ENCODE data around the gene ADM5. TPM values are rescaled to one million over a fixed set of nuclear protein-coding genes. Genes with fewer than 3 reads are reported as not detected.
A peak's percentile ranks its signal among the peaks of the same experiment; 100 is the strongest.

The ADM5 gene
- total RNA-seq, 2 experiments from 2014 or later: 4.1 to 4.4 TPM

DNA sequence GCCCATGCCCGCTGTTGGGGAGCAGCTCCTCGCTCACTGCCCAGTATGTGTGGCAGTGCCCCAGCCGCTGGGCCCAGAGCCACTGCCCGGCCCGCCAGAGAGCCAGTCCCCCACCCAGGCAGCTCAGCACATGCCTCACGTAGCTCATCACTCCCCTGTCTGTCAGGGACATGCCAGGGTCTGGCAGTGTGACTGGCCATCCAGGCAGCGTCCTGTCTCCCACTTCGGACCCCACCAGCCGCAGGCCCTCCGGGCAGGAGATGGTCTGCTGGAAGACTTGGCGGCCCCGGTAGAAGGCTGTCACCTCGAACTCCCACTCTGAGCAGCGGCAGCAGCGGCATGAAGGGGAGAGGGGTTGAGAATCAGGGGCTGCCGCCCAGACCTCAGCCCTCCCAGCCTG is 27.4 kb upstream of the ADM5 start:
- ATAC-seq: no peak
- Mint-ChIP-seq H3K4me1 (peaks cover 23% of the 10 kb centered on the region), H3K9me3 (ENCODE audit: low read depth) (no peaks in the 10 kb centered on the region), H3K27ac (no peak overlapping the region), H3K27me3 (no peaks in the 10 kb centered on the region), H3K4me3 (no peak overlapping the region), H3K36me3 (ENCODE audit: low read depth) (peaks cover 38% of the 10 kb centered on the region)
- ChIA-PET POLR2A (no interaction called here), CTCF (interaction anchor here (0.7 kb wide), 1 partner anchor 90 kb away, joined by 3 read pairs; no protein-coding TSS in a partner anchor)
- intact Hi-C loops (cut with DNase I, micrococcal nuclease): loop anchor here in 1 of 2 experiments (10.0 kb wide), 1 partner anchor 1337 kb away; the partner anchor contains the start of gene EMP3
- no peak for DNase-seq

GRCh38 chr19:49663224-49663623 is 26.2 kb upstream of the ADM5 start:
- H3K9me3 Mint-ChIP-seq (ENCODE audit: low read depth): no peaks in the 10 kb centered on the region
- CTCF ChIA-PET: interaction anchor here (1.0 to 2.7 kb wide), 4 partner anchors 8 to 21 kb away, joined by 5 to 18 read pairs (median 6); partner anchors contain the start of genes PRMT1 and SCAF1
- H3K27ac Mint-ChIP-seq: peak overlapping the region; percentile 92
- POLR2A ChIA-PET: interaction anchor here (1.5 to 2.2 kb wide), 2 partner anchors 13 to 21 kb away, joined by 7 to 15 read pairs; partner anchors contain the start of genes PRMT1 and SCAF1
- no peak for DNase-seq
- H3K4me3 Mint-ChIP-seq: peak overlapping the region; percentile 96
- H3K36me3 Mint-ChIP-seq (ENCODE audit: low read depth): peaks cover 36% of the 10 kb centered on the region
- intact Hi-C loops (cut with DNase I, micrococcal nuclease): loop anchor here in 1 of 2 experiments (10.0 kb wide), 1 partner anchor 1338 kb away; the partner anchor contains the start of gene EMP3
- no peaks in the 10 kb centered on the region for H3K27me3 Mint-ChIP-seq
- ATAC-seq: no peak
- peaks cover 29% of the 10 kb centered on the region for H3K4me1 Mint-ChIP-seq

DNA sequence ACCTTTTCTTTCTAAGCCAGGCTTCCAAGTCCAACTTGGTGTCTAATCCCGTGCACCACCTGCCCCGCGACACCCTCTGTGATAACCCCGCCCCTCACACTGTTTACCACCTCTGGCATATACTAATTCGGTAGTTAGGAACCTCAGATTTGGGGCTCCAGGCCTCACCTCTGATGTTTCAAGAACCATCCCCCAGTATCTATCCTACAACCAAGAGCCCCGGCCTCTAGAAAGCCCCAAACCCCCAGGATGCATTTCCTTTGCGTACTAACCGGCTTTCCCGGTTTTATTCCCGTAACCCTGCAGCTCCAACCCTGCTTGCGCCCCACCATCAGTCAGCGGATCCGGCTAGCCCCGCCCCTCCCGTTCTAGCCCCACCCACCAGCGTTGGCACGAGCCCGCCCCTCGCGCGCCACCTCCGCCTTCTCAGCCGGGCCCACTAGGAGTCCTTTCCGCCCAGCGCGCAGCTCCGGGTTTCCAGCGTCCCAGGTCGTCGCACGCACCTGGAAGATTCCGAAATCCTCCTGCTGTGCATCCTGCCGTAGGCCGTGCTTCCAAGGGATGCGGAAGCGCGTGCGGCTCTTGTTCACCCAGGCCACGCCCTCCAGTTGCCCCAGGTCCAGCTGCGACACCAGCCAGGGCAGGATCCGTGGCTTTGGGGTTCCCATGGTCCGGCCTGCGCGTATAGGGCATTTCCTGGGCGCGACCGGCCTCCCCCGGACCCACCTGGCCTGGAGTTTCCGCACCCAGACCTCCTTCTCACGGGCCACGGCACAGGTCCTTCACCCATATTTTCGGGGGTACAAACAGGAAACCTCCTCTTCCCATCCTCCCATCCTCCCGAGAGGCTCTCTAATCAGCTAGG is 25.0 kb upstream of the ADM5 start:
- H3K27me3 Mint-ChIP-seq: no peaks in the 10 kb centered on the region
- ChIA-PET POLR2A (interaction anchor here (0.6 to 2.2 kb wide), 7 partner anchors 12 to 1300 kb away, joined by 3 to 15 read pairs (median 6); partner anchors contain the start of genes NOSIP, PRMT1, RRAS and SCAF1), CTCF (interaction anchor here (0.6 to 2.7 kb wide), 12 partner anchors 9 to 117 kb away, joined by 3 to 18 read pairs (median 4); partner anchors contain the start of genes NOSIP, PRMT1, RRAS and SCAF1)
- peaks cover 34% of the 10 kb centered on the region for H3K36me3 Mint-ChIP-seq (ENCODE audit: low read depth)
- DNase-seq: peak; percentile 97
- H3K9me3 Mint-ChIP-seq (ENCODE audit: low read depth): no peaks in the 10 kb centered on the region
- intact Hi-C loops (cut with DNase I, micrococcal nuclease): loop anchor here (1.0 to 10.0 kb wide), 12 partner anchors 12 to 1340 kb away; partner anchors contain the start of genes AKT1S1 (in 1 of the 2), ALDH16A1 (in 1 of the 2), ATF5 (in 1 of the 2) and EMP3 (in 1 of the 2)
- H3K27ac Mint-ChIP-seq: peak overlapping the region; percentile 92
- H3K4me1 Mint-ChIP-seq: peaks cover 29% of the 10 kb centered on the region
- ATAC-seq: peak; percentile 69
- peak overlapping the region; percentile 96 for H3K4me3 Mint-ChIP-seq

DNA sequence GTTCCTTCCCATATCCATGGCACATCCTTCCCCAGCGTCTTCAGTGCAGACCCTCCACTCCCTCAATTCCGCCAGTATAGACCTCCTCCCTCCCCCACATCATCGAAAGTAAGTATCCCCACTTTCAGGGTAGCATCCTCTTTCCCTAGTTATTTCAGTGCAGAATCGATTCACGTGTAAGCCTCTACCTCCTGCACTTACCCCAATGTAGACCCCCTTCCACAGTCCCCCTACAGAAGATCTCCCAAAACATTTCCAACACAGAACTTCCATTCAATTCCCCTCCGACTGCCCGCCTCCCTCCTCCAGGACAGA is 24.4 kb upstream of the ADM5 start:
- H3K4me3 Mint-ChIP-seq: peak overlapping the region; percentile 96

DNA sequence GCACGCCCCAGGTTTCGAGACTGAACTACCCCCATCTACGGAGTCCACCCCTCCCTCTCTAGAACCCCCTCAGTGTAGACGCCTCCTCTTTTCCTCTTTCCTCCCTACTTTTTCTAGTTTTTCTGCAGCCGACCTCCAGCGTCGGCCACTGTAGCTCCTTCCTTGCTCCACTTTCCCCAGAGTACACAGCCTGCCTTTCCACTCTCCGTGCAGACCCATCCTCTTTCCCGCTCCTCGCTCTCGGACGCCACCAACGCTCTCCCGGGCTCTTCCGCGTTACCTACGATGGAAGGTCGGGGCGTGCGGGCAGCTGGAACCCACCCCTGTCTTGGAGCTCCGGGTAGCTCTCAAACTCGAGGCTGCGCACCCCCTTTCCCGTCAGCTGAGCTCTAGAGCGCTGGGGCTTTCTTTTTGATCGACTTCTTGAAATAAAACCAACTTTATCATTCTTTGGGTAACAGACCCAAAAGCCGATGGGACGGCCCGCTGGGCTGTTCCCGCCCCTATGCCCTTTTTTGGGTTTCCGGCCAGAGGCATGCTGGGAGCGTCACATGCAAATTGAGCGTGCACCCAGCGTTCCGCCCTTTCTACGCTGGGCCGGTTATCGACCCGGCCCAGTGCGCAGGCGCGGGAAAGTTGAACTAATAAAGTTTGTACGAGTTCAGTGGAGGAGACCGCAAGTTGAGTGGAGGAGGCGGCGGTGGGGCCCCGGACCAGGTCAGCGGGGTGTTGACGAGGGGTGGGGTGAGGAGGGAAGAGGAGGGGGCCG is 23.9 kb upstream of the ADM5 start, which contains the start of the genes BCL2L12 and IRF3:
TSS of gene BCL2L12 (plus strand) at position 583 of the 769 bp plus-strand sequence. CDS start 760 bp downstream, outside the sequence.
TSS of gene IRF3 (minus strand) at position 507 of the 769 bp plus-strand sequence. CDS start 1,019 bp downstream, outside the sequence.
- Mint-ChIP-seq H3K27me3 (no peaks in the 10 kb centered on the region), H3K9me3 (ENCODE audit: low read depth) (no peaks in the 10 kb centered on the region)
- POLR2A ChIA-PET: interaction anchor here (0.6 to 2.2 kb wide), 6 partner anchors 10 to 538 kb away, joined by 3 to 15 read pairs (median 6); partner anchors contain the start of genes RRAS and SCAF1

More for the DNA sequence above, 24.4 kb upstream of the ADM5 start:
- CTCF ChIA-PET: interaction anchor here (0.6 to 2.7 kb wide), 11 partner anchors 8 to 117 kb away, joined by 3 to 18 read pairs (median 4); partner anchors contain the start of genes NOSIP, PRMT1, RRAS and SCAF1
- ATAC-seq (no peak), DNase-seq (no peak)
- intact Hi-C loops (cut with DNase I, micrococcal nuclease): loop anchor here (1.0 to 10.0 kb wide), 7 partner anchors 11 to 1340 kb away; partner anchors contain the start of genes AKT1S1 (in 1 of the 2), EMP3 (in 1 of the 2), PRR12 (in 1 of the 2) and PTOV1 (in 1 of the 2)
- POLR2A ChIA-PET: interaction anchor here (0.6 to 2.2 kb wide), 7 partner anchors 11 to 538 kb away, joined by 3 to 15 read pairs (median 6); partner anchors contain the start of genes RRAS and SCAF1
- Mint-ChIP-seq H3K27ac (peak overlapping the region; percentile 92), H3K4me1 (peaks cover 29% of the 10 kb centered on the region), H3K27me3 (no peaks in the 10 kb centered on the region), H3K36me3 (ENCODE audit: low read depth) (peaks cover 32% of the 10 kb centered on the region), H3K9me3 (ENCODE audit: low read depth) (no peaks in the 10 kb centered on the region)

GRCh38 chr19:49666120-49666444 is 23.3 kb upstream of the ADM5 start:
- Mint-ChIP-seq H3K9me3 (ENCODE audit: low read depth) (no peaks in the 10 kb centered on the region), H3K4me1 (peaks cover 29% of the 10 kb centered on the region), H3K27ac (peak overlapping the region; percentile 92), H3K36me3 (ENCODE audit: low read depth) (peaks cover 30% of the 10 kb centered on the region), H3K4me3 (peak overlapping the region; percentile 96), H3K27me3 (no peaks in the 10 kb centered on the region)
- ATAC-seq: no peak
- intact Hi-C loops (cut with DNase I, micrococcal nuclease): loop anchor here in 1 of 2 experiments (10.0 kb wide), 1 partner anchor 1341 kb away; the partner anchor contains the start of gene EMP3
- DNase-seq: no peak
- ChIA-PET POLR2A (interaction anchor here (1.0 kb wide), 2 partner anchors 10 to 171 kb away, joined by 3 to 6 read pairs; no protein-coding TSS in a partner anchor), CTCF (interaction anchor here (0.8 to 2.7 kb wide), 3 partner anchors 10 to 107 kb away, joined by 3 to 18 read pairs (median 4); partner anchors contain the start of gene PRMT1)

More for the DNA sequence above, 23.9 kb upstream of the ADM5 start, which contains the start of the genes BCL2L12 and IRF3:
- H3K27ac Mint-ChIP-seq: peak within 1 kb of the TSS; percentile 92
- CTCF ChIA-PET: interaction anchor here (0.6 to 2.7 kb wide), 9 partner anchors 10 to 118 kb away, joined by 3 to 18 read pairs (median 4); partner anchors contain the start of genes PRMT1, RRAS and SCAF1
- ATAC-seq (peak; percentile 86), DNase-seq (peak; percentile 100)
- intact Hi-C loops (cut with DNase I, micrococcal nuclease): loop anchor here (1.0 to 10.0 kb wide), 7 partner anchors 11 to 1341 kb away; partner anchors contain the start of genes AKT1S1 (in 1 of the 2), EMP3 (in 1 of the 2), PRR12 (in 1 of the 2) and PTOV1 (in 1 of the 2)
- peak within 1 kb of the TSS; percentile 96 for H3K4me3 Mint-ChIP-seq
- peaks cover 29% of the 10 kb centered on the region for H3K4me1 Mint-ChIP-seq
- peaks cover 29% of the 10 kb centered on the region for H3K36me3 Mint-ChIP-seq (ENCODE audit: low read depth)

DNA sequence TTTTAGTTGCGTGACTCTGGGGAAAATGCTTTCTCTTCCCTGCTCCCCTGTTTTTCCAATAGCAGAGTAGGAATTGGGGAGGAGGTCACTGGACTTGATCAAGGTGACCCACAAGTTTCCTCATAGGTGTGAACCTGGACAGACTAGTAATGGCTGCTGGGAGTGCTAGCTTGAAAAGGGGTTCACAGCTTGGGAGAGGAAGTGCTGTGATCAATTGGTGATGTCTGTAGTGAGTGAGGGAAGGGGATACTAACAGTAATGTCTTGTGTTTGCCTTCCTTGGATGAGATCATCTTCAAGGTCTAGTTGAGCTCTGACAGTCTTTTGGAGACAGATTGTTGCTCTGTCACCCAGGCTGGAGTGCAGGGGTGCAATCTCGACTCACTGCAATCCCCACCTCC is 21.9 kb upstream of the ADM5 start:
- ChIA-PET POLR2A (interaction anchor here (1.5 kb wide), 1 partner anchor 9 kb away, joined by 4 read pairs; no protein-coding TSS in a partner anchor), CTCF (interaction anchor here (0.7 kb wide), 1 partner anchor 24 kb away, joined by 3 read pairs; no protein-coding TSS in a partner anchor)
- Mint-ChIP-seq H3K27ac (peak overlapping the region; percentile 13), H3K9me3 (ENCODE audit: low read depth) (no peaks in the 10 kb centered on the region), H3K4me1 (peaks cover 35% of the 10 kb centered on the region), H3K27me3 (no peaks in the 10 kb centered on the region), H3K36me3 (ENCODE audit: low read depth) (peaks cover 30% of the 10 kb centered on the region), H3K4me3 (peak overlapping the region; percentile 96)
- ATAC-seq (no peak), DNase-seq (no peak)
- intact Hi-C loops (cut with DNase I, micrococcal nuclease): loop anchor here in 1 of 2 experiments (10.0 kb wide), 1 partner anchor 1343 kb away; the partner anchor contains the start of gene EMP3

GRCh38 chr19:49669516-49669915 is 19.9 kb upstream of the ADM5 start:
- no peak for ATAC-seq
- H3K27me3 Mint-ChIP-seq: no peaks in the 10 kb centered on the region
- intact Hi-C loops (cut with DNase I, micrococcal nuclease): loop anchor here in 1 of 2 experiments (10.0 kb wide), 1 partner anchor 1345 kb away; the partner anchor contains the start of gene EMP3
- CTCF ChIA-PET: interaction anchor here (1.7 kb wide), 1 partner anchor 26 kb away, joined by 3 read pairs; no protein-coding TSS in a partner anchor
- H3K4me1 Mint-ChIP-seq: peaks cover 17% of the 10 kb centered on the region
- no peaks in the 10 kb centered on the region for H3K9me3 Mint-ChIP-seq (ENCODE audit: low read depth)
- POLR2A ChIA-PET: no interaction called here
- peaks cover 28% of the 10 kb centered on the region for H3K36me3 Mint-ChIP-seq (ENCODE audit: low read depth)
- DNase-seq: no peak
- no peak overlapping the region for H3K27ac Mint-ChIP-seq
- H3K4me3 Mint-ChIP-seq: no peak overlapping the region

- no peaks in the 10 kb centered on the region for H3K9me3 Mint-ChIP-seq (ENCODE audit: low read depth)
- intact Hi-C loops (cut with DNase I, micrococcal nuclease): loop anchor here in 1 of 2 experiments (1.0 to 10.0 kb wide), 2 partner anchors 166 to 798 kb away; partner anchors contain the start of gene PPP1R15A
- CTCF ChIA-PET: interaction anchor here (0.8 to 7.0 kb wide), 9 partner anchors 8 to 193 kb away, joined by 3 to 62 read pairs (median 3); partner anchors contain the start of genes AP2A1, RRAS and SCAF1
- peak; percentile 87 for DNase-seq
- H3K4me1 Mint-ChIP-seq: peaks cover 15% of the 10 kb centered on the region
- peaks cover 23% of the 10 kb centered on the region for H3K36me3 Mint-ChIP-seq (ENCODE audit: low read depth)
- no peak overlapping the region for H3K27ac Mint-ChIP-seq
- no peak for ATAC-seq
- no peak overlapping the region for H3K4me3 Mint-ChIP-seq
- POLR2A ChIA-PET: interaction anchor here (1.1 kb wide), 1 partner anchor 32 kb away, joined by 5 read pairs; the partner anchor contains the start of gene RRAS
- no peaks in the 10 kb centered on the region for H3K27me3 Mint-ChIP-seq
These were observed 17.1 kb upstream of the ADM5 start for GRCh38 chr19:49672131-49672919.

Measured in activated CD4-positive, alpha-beta T cell treated with anti-CD3 and anti-CD28 coated beads for 36 hours (primary cell).